Effector memory CD8-positive, alpha-beta T cell (primary cell): ENCODE data around the gene DOCK7.
"Not testable (repeated sequence)": the region's sequence is repeated elsewhere in the genome, so short reads cannot be mapped to it uniquely, and the experiment has no call there.

ENCODE experiments used
- ATAC-seq: fragments of 150-1000 bp; cut with Tn5 transposase; replicated peaks from 2 replicates; pipeline ENCODE4 v1.10.0; 2021; ENCODE audit warnings: mild to moderate bottlenecking, moderate library complexity
- DNase-seq, 3 experiments: peaks; one replicate each; pipeline ENCODE4 v3.0.0; 2021
- H3K27ac Mint-ChIP-seq, 2 donors: one replicate each; pipeline ENCODE4 v1.8.0; 2022; ENCODE audit warnings: mild to moderate bottlenecking in 2 of 2, mixed read lengths in 2 of 2, moderate library complexity in 2 of 2
- H3K27me3 Mint-ChIP-seq, 2 donors: one replicate each; pipeline ENCODE4 v1.8.0; 2022; ENCODE audit warnings: mixed read lengths in 2 of 2
- H3K36me3 Mint-ChIP-seq: one replicate; pipeline ENCODE4 v1.8.0; 2022; ENCODE audit warnings: mild to moderate bottlenecking, moderate library complexity, mixed read lengths; ENCODE audit not compliant: insufficient read depth
- H3K4me1 Mint-ChIP-seq, 2 donors: one replicate each; pipeline ENCODE4 v1.8.0; 2022; ENCODE audit warnings: low read depth in 2 of 2, mixed read lengths in 2 of 2
- H3K4me3 Mint-ChIP-seq, 2 donors: one replicate each; pipeline ENCODE4 v1.8.0; 2022; ENCODE audit warnings: mild to moderate bottlenecking in 2 of 2, mixed read lengths in 2 of 2, moderate library complexity in 2 of 2
- H3K9me3 Mint-ChIP-seq, 2 donors: one replicate each; pipeline ENCODE4 v1.8.0; 2022; ENCODE audit warnings: mixed read lengths in 2 of 2

Gene DOCK7

GRCh38 chr1:62573675-62574074 is 114.5 kb downstream of the DOCK7 start:
- H3K27ac Mint-ChIP-seq, result no peak overlapping the region
- H3K4me1 Mint-ChIP-seq, result peaks cover 0 to 6% of the 10 kb centered on the region in 2 donors
- no peak overlapping the region for H3K4me3 Mint-ChIP-seq
- H3K9me3 Mint-ChIP-seq, result peaks cover 4 to 6% of the 10 kb centered on the region in 2 donors
- peaks cover 4% of the 10 kb centered on the region for H3K36me3 Mint-ChIP-seq
- no peaks in the 10 kb centered on the region for H3K27me3 Mint-ChIP-seq
- DNase-seq (no peak), ATAC-seq (no peak)

GRCh38 chr1:62572476-62572875 is 115.7 kb downstream of the DOCK7 start:
- Mint-ChIP-seq H3K4me1 (peaks cover 3 to 6% of the 10 kb centered on the region in 2 donors), H3K4me3 (no peak overlapping the region), H3K27me3 (no peaks in the 10 kb centered on the region), H3K27ac (no peak overlapping the region), H3K9me3 (peaks cover 4 to 6% of the 10 kb centered on the region in 2 donors), H3K36me3 (peaks cover 4% of the 10 kb centered on the region)
- DNase-seq, result no peak
- no peak for ATAC-seq

DNA sequence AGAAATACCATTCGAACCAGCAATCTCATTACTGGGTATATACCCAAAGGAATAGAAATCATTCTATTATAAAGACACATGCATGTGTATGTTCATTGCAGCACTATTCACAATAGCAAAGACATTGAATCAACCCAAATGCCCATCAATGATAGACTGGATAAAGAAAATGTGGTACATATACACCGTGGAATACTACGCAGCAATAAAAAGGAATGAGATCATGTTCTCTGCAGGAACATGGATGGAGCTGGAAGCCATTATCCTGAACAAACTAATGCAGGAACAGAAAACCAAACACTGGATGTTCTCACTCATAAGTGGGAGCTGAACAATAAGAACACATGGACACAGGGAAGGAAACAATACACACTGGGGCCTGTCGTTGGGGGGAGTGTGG is 116.7 kb downstream of the DOCK7 start:
- not testable (repeated sequence) for H3K27ac Mint-ChIP-seq, H3K27me3 Mint-ChIP-seq, H3K4me1 Mint-ChIP-seq, ATAC-seq, H3K9me3 Mint-ChIP-seq, H3K36me3 Mint-ChIP-seq, DNase-seq, H3K4me3 Mint-ChIP-seq

DNA sequence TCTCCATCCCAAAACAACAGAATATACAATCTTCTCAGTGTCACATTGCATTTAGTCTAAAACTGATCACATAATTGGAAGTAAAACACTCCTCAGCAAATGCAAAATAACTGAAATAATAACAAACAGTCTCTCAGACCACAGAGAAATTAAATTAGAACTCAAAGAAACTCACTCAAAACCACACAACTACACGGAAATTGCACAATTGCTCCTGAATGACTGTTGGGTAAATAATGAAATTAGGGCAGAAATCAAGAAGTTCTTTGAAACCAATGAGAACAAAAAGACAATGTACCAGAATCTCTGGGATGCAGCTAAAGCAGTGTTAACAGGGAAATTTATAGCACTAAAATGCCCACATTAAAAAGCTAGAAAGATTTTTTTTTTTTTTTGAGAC is 120.3 kb downstream of the DOCK7 start:
- H3K9me3 Mint-ChIP-seq, H3K27me3 Mint-ChIP-seq, H3K4me3 Mint-ChIP-seq, H3K36me3 Mint-ChIP-seq, DNase-seq, H3K27ac Mint-ChIP-seq, H3K4me1 Mint-ChIP-seq, ATAC-seq: not testable (repeated sequence)

GRCh38 chr1:62567182-62567581 is 121.0 kb downstream of the DOCK7 start:
- not testable (repeated sequence) for H3K9me3 Mint-ChIP-seq, H3K27me3 Mint-ChIP-seq, H3K4me1 Mint-ChIP-seq, H3K36me3 Mint-ChIP-seq, H3K4me3 Mint-ChIP-seq, H3K27ac Mint-ChIP-seq, DNase-seq, ATAC-seq

GRCh38 chr1:62561306-62561705 is 126.9 kb downstream of the DOCK7 start:
- no peak overlapping the region for H3K4me3 Mint-ChIP-seq
- no peaks in the 10 kb centered on the region for H3K9me3 Mint-ChIP-seq
- H3K27ac Mint-ChIP-seq, result no peak overlapping the region
- no peaks in the 10 kb centered on the region for H3K36me3 Mint-ChIP-seq
- ATAC-seq (no peak), DNase-seq (no peak)
- no peaks in the 10 kb centered on the region for H3K27me3 Mint-ChIP-seq
- H3K4me1 Mint-ChIP-seq, result no peaks in the 10 kb centered on the region

- peaks cover 9% of the 10 kb centered on the region for H3K36me3 Mint-ChIP-seq
- no peak overlapping the region for H3K4me3 Mint-ChIP-seq
- H3K9me3 Mint-ChIP-seq, result no peaks in the 10 kb centered on the region
- H3K27me3 Mint-ChIP-seq, result no peaks in the 10 kb centered on the region
- no peak overlapping the region for H3K27ac Mint-ChIP-seq
- no peaks in the 10 kb centered on the region for H3K4me1 Mint-ChIP-seq
- ATAC-seq, result no peak
- no peak for DNase-seq
These were observed 143.6 kb downstream of the DOCK7 start for GRCh38 chr1:62544570-62544969.

DNA sequence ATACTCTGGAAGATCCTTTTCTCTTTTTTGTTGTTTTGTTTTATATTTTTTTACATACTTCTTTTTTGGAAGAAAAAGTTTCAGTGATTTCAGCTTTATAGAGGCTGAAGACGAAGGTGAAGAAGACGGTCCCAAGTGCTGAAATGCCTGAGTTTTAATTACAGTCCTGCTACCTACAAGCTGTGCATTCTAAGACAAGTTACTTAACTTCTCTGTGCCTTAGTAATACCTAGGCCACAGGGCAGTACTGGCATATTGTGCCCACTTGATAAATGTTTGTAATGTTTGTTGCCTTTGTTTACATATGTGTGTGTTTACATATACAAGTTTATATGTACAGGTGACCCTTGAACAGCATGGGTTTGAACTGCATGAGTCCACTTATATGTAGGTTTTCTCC is 147.1 kb downstream of the DOCK7 start:
- DNase-seq (no peak), ATAC-seq (no peak)
- Mint-ChIP-seq H3K9me3 (no peaks in the 10 kb centered on the region), H3K36me3 (peaks cover 9% of the 10 kb centered on the region), H3K4me1 (no peaks in the 10 kb centered on the region), H3K27ac (no peak overlapping the region), H3K27me3 (no peaks in the 10 kb centered on the region), H3K4me3 (no peak overlapping the region)

GRCh38 chr1:62539028-62539447 is 149.1 kb downstream of the DOCK7 start:
- DNase-seq, result no peak
- Mint-ChIP-seq H3K27me3 (no peaks in the 10 kb centered on the region), H3K4me1 (no peaks in the 10 kb centered on the region), H3K9me3 (no peaks in the 10 kb centered on the region), H3K4me3 (no peak overlapping the region), H3K27ac (no peak overlapping the region), H3K36me3 (peaks cover 9% of the 10 kb centered on the region)
- ATAC-seq, result no peak

DNA sequence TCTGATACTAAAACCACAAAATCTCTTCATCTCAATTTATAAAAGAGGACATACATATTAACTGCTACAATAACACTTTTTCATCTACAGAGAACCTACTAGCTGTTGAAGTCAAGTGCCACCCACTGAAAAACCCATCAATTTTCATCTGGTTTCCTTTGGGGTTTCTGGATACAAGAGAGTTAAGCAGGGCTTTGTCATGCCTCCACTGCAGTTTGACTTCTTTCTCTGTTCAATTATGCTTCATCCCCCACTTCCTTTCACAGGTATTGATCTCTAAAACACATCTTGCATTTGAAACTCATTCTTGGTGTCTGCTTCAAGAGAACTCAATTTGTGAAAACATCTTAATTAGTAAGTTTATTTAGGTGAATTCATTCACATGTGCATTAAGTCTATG is 151.3 kb downstream of the DOCK7 start:
- H3K27me3 Mint-ChIP-seq, result no peaks in the 10 kb centered on the region
- H3K36me3 Mint-ChIP-seq, result peaks cover 4% of the 10 kb centered on the region
- no peaks in the 10 kb centered on the region for H3K9me3 Mint-ChIP-seq
- no peaks in the 10 kb centered on the region for H3K4me1 Mint-ChIP-seq
- DNase-seq, result no peak
- H3K27ac Mint-ChIP-seq, result no peak overlapping the region
- no peak for ATAC-seq
- H3K4me3 Mint-ChIP-seq, result no peak overlapping the region

- no peak for ATAC-seq
- Mint-ChIP-seq H3K9me3 (no peaks in the 10 kb centered on the region), H3K4me3 (no peak overlapping the region), H3K4me1 (no peaks in the 10 kb centered on the region), H3K27ac (no peak overlapping the region), H3K36me3 (no peaks in the 10 kb centered on the region), H3K27me3 (no peaks in the 10 kb centered on the region)
- no peak for DNase-seq
These were observed 157.6 kb downstream of the DOCK7 start for GRCh38 chr1:62530516-62531154.

- Mint-ChIP-seq H3K4me3 (no peak overlapping the region), H3K27ac (no peak overlapping the region), H3K9me3 (no peaks in the 10 kb centered on the region), H3K4me1 (no peaks in the 10 kb centered on the region), H3K27me3 (no peaks in the 10 kb centered on the region), H3K36me3 (no peaks in the 10 kb centered on the region)
- no peak for ATAC-seq
- DNase-seq, result no peak
These were observed 159.0 kb downstream of the DOCK7 start for GRCh38 chr1:62529227-62529626.

- ATAC-seq (no peak), DNase-seq (no peak)
- Mint-ChIP-seq H3K4me3 (no peak overlapping the region), H3K4me1 (no peaks in the 10 kb centered on the region), H3K27ac (no peak overlapping the region), H3K27me3 (no peaks in the 10 kb centered on the region), H3K9me3 (no peaks in the 10 kb centered on the region), H3K36me3 (no peaks in the 10 kb centered on the region)
These were observed 160.2 kb downstream of the DOCK7 start for GRCh38 chr1:62528015-62528414.

DNA sequence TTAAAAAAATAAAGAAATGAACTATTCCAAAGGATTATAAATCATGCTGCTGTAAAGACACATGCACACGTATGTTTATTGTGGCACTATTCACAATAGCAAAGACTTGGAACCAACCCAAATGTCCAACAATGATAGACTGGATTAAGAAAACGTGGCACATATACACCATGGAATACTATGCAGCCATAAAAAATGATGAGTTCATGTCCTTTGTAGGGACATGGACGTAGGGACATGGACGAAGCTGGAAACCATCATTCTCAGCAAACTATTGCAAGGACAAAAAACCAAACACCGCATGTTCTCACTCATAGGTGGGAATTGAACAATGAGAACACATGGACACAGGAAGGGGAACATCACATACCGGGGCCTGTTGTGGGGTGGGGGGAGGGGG is 160.8 kb downstream of the DOCK7 start:
- ATAC-seq, H3K4me1 Mint-ChIP-seq, H3K27ac Mint-ChIP-seq, DNase-seq, H3K36me3 Mint-ChIP-seq, H3K4me3 Mint-ChIP-seq, H3K9me3 Mint-ChIP-seq, H3K27me3 Mint-ChIP-seq: not testable (repeated sequence)

DNA sequence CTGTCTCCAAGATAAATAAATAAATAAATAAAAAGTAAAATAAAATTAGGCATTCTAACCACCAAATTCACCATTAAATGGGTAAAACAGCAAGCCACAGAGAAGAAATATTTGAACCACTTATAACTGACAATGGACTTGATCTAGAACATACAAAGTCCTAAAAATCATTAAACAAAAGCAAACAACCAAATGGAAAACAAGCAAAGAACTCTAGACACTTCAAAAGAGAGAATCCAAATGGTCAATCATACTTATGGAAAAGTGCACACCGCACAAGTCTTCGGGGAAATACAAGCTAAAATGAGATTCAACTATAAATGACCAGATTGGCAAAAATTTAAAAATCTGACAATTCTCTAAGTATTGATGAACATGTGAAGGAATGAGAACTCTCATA is 164.3 kb downstream of the DOCK7 start:
- ATAC-seq (no peak), DNase-seq (no peak)
- Mint-ChIP-seq H3K36me3 (no peaks in the 10 kb centered on the region), H3K4me3 (no peak overlapping the region), H3K27ac (no peak overlapping the region), H3K4me1 (no peaks in the 10 kb centered on the region), H3K27me3 (no peaks in the 10 kb centered on the region), H3K9me3 (peaks cover 0 to 2% of the 10 kb centered on the region in 2 donors)
